GM19240 (cell line): ENCODE measurements around the gene S100A7.

Experiments used
- DNase-seq: peaks from one replicate; pipeline ENCODE4 v3.0.0; 2011; ENCODE audit warnings: low spot score; ENCODE audit not compliant: insufficient read length

Gene S100A7

DNA sequence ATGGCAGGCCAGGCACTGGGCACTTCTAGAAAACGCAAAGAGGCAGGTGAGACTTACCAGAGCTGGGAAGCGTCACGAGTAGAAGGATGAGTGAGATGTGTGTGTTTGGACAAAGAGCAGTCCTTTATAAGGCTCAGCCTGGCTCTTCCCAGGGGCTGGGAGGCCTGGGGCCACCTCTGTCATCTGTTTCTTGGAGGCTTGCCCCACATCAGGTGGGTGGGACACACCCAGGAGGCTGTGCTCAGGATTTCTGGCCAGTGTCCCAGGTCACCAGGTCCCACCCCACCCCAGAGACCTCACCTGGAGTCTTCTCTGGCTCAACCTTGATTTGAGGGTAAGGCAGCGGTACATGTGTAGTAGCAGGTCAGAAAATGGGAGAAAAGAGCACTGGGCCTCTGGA lies at the start of gene S100A7:
S100A7 (minus strand) TSS at position 101 of the 400 bp plus-strand sequence. CDS start 1,638 bp downstream, outside the sequence.
- DNase-seq: no peak

GRCh38 chr1:153509729-153510354 lies 49.4 kb upstream of the S100A7 start:
- DNase-seq: peak; percentile 39

GRCh38 chr1:153509036-153509435 lies 48.6 kb upstream of the S100A7 start:
- DNase-seq: no peak

DNA sequence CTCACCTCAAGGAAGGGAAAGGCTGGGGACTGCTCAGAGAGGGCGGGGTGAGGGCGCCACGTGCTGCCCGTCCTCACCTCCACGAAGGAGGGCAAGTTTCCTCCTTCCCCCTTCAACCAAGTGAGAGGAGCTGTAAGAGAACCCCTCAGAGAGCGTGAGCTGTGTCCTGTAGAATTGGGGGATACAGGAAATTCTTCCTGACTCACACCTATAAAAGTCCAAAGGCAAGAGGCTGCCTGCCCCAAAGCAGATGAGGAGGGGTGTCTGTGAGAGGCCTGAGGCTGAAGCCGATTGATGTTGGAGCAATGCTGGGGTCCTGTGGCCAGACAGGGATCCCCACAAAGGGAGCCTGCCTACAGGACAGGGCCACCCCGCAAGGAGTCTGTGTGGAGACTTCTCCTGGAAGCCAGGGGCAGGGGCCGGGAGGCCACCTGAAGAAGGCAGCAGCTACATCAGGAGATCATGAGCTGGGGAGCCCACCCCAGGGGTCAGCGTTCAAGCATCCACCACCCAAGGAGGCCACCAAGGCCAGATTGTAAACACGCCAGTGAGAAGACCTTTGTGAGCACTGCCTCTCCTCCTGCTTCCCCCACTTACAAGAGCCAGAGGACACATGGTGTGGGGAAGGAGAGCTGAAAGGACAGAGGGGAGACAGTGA lies 47.6 kb upstream of the S100A7 start:
- DNase-seq: no peak

DNA sequence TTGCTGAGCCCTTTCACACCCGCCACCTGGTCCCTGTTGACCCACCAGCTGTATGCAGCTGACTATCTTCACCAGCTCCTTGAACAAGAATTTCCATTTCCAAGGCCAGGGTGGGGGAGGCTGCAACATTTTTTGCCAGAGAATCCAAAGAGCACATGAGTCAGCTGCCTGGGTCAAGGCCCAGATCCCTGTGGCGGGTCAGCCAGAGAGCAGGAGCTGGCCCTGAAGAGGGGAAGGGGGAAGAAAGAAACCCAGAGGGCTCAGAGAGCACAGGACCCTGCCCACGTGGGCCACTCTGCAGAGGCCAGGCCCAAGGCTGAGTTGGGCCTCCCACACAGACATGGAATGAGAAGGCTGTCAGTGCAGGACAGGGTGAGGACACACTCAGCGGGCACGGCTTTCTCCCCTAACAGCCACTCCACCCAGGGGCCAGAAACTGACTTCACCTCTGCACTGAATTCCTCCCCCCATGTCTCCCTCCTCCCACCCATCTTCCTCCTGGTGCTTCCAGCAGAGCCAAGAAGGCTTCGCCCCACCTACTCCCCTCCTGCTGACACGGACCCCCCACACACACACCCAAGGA lies 46.5 kb upstream of the S100A7 start:
- DNase-seq: no peak

DNA sequence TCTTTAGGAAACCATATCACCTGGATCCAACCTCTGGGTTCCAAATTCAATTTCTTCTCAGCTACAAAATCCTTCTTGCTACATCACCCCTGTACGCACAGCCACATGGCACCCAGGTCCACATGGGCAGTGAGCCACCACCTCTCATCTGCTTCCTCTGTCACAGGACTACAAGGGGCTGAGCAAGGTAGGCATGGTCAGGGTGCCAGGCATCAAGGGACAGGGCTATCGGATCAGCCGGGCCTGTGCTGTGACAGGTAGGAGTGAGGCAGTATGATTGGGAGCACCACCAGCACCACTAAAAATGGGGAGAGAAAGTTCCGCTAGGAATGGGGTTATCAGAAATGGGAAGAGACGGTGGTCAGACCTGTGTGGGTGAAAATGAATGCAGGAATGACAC lies 45.9 kb upstream of the S100A7 start:
- DNase-seq: no peak

DNA sequence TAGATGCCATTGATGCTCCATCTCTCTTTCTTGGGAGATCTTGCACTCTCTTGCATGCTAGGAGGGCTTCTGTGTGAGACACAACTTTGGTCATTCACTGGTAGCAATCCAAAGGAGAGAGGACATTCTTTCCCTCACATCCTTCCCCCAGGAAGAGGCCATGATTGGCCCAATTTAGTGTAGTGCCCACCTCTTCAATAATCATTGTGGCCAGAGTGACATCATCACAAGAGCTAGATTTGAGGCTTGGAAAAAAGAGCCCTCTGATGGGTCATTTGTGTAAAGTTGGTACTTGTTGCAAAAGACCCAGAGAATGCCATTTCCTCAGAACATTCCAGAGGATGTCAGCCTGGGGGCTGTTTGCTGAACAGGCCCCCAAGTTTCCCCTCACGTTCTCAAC lies 45.1 kb upstream of the S100A7 start:
- DNase-seq: no peak

- DNase-seq: no peak
Measured at GRCh38 chr1:153503766-153504165, 43.3 kb upstream of the S100A7 start.

GRCh38 chr1:153498746-153499145 lies 38.3 kb upstream of the S100A7 start:
- DNase-seq: no peak

GRCh38 chr1:153495536-153495935 lies 35.1 kb upstream of the S100A7 start:
- DNase-seq: no peak

- peak; percentile 33 for DNase-seq
Measured at GRCh38 chr1:153494976-153495535, 34.6 kb upstream of the S100A7 start.

- DNase-seq: no peak
Measured at GRCh38 chr1:153493343-153493960, 33.0 kb upstream of the S100A7 start.

DNA sequence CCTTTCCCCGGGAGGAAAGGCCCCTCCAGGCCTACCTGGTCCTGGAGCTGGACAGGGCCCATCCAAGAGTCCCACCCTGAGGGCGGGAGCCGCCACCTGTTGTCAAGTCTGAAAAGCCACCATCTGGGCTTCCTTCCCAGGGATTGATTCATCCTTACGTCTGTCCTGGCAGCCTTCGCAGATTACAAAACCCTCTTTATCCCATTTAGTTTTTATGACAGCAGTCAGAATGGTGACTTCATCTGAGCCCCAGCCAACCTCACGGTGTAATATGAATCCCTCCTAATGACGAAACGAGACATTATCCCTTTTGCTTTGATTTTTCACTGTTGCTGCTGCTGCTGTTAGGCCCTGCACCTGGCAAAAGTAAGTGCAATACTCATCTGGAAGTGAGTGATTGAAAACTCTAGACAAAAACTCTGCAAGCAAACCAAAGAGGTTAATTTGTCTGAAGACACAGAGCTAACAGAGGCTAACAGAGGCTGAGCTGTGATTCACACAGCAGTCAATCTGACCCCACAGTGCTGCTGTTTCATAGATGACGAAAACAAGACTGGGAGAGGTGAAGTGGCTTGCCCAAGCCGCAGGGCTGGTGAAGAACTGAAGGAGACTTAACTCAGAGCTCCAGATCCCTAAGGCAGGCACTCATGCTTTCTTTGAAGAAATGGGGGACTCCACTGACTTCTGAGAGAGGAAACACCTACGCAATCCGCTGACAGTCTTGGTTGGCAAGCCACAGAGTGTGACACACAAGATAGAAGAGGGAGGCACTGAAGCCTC lies 30.0 kb upstream of the S100A7 start:
- no peak for DNase-seq

DNA sequence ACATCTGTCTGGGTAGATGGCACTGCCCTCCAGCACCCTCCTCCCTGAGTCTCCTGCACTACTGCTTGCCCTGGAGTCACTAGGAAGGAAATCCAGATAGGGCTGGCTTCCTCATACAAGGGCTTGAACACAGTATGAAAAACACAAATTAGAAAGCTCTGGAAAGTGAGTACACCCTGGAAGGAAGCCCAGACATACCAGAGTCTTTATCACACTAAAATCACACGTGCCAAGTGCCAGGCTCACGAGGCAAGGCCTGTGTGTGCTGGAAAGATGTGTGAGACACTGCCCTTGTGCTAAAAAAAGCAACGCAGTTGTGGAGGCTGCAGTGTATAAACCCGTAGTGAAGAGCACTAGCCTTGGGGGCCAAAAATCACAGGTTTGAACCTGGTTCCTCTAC lies 28.3 kb upstream of the S100A7 start:
- DNase-seq: no peak

DNA sequence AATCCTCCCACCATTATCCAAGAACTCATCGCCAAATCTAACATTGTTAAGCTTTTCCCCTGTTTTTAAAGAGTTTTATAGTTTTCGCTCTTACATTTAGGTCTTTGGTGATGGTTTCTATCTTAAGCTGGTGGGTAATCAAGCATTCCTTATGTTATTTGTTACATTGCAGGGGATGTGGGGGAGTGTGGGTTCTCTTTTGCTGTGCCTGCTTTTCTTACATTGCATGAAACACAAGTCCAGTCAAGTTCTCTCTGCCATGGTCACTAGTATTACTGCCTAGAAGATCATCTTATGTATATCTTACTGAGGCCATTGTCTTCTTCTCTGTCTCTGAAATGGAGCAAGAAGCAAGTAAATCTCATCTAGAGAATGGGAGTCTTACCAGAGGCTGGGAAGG lies 27.3 kb upstream of the S100A7 start:
- DNase-seq: no peak

DNA sequence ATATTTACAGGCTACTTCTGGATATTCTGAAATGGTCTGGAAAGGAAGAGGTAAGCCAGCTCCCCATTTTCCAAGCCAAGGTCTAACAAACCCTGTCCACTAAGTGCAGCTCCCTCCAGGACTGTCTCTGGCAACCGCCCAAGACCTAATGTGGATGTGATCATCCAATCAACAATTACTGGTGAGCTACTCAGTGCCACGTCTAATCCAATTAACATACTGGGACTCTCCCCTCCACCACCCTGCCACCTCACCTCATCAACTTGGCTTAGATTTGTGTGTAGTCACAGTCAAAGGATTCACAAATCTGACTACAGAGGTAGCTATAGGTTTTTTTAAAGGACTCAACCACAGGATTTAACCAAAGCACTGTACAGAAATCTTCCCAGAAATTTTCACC lies 25.4 kb upstream of the S100A7 start:
- no peak for DNase-seq

DNA sequence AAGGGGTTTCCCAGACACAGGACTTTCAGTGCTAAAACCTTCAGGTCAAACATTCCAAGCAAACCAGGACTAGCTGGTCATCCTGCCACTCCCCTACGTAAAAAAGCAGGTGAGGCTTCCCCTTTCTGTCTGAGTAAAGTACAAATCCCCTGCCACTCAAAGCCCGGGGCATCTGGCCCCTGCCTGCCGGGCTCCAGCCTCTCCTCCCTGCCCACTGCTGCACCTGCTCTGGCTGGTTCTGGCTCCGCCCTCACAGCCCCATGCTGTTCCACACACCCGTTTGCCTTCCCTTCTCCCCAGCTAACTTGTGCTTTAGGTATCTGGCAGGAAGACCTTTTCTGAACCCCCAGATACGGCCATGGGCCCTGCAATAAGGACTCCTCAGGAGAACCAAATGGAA lies 23.3 kb upstream of the S100A7 start:
- DNase-seq: no peak

GRCh38 chr1:153481124-153481523 lies 20.7 kb upstream of the S100A7 start:
- DNase-seq: no peak

GRCh38 chr1:153478692-153479618 lies 18.5 kb upstream of the S100A7 start:
- DNase-seq: no peak

- no peak for DNase-seq
Measured at GRCh38 chr1:153478047-153478691, 17.7 kb upstream of the S100A7 start.
